HepG2 (cell line): ENCODE results near the gene HDHD3. TPM values are rescaled to one million over a fixed set of nuclear protein-coding genes. Genes with fewer than 3 reads are reported as not detected.

Experiments used
- BCLAF1 ChIP-seq: fragments of 450-650 bp; IDR thresholded peaks from 2 replicates; pipeline ENCODE4 v1.6.1; 2017; ENCODE audit warnings: mild to moderate bottlenecking
- BRD4 ChIP-seq: sonication (generic); formaldehyde crosslinking; IDR thresholded peaks from 2 replicates; pipeline ENCODE4 v1.4.0; 2020; ENCODE audit warnings: missing genetic modification reagents
- CEBPZ ChIP-seq: IDR thresholded peaks from 2 replicates; pipeline ENCODE4 v1.6.1; 2012; ENCODE audit warnings: low read length, improper control_type of control experiment
- FLYWCH1 ChIP-seq: sonication (generic); formaldehyde crosslinking; IDR thresholded peaks from 2 replicates; pipeline ENCODE4 v1.8.1; 2023; ENCODE audit warnings: mild to moderate bottlenecking, missing genetic modification reagents
- FOXA1 ChIP-seq, 2 experiments: fragments of 450-650 bp in 1 of 2; sonication (generic) in 1 of 2; formaldehyde crosslinking in 1 of 2; IDR thresholded peaks; 2 replicates each; pipeline versions ENCODE4 v1.4.0 to v1.6.1; 2016 to 2020; ENCODE audit warnings: missing genetic modification reagents in 1 of 2
- HMG20A ChIP-seq: IDR thresholded peaks from 2 replicates; pipeline ENCODE4 v1.6.1; 2016; ENCODE audit warnings: borderline replicate concordance
- JARID2 ChIP-seq: sonication (generic); formaldehyde crosslinking; IDR thresholded peaks from 2 replicates; pipeline ENCODE4 v1.8.1; 2023; ENCODE audit warnings: missing genetic modification reagents, inconsistent platforms; ENCODE audit not compliant: insufficient replicate concordance
- JDP2 ChIP-seq: sonication (generic); formaldehyde crosslinking; IDR thresholded peaks from 2 replicates; pipeline ENCODE4 v1.8.1; 2022; ENCODE audit warnings: missing genetic modification reagents, borderline replicate concordance
- LRRFIP1 ChIP-seq: sonication (generic); formaldehyde crosslinking; conservative IDR thresholded peaks from 2 replicates; pipeline ENCODE4 v1.4.0; 2020; ENCODE audit warnings: missing genetic modification reagents
- NFATC3 ChIP-seq: sonication (generic); formaldehyde crosslinking; IDR thresholded peaks from 2 replicates; pipeline ENCODE4 v1.5.1; 2020; ENCODE audit warnings: mild to moderate bottlenecking, missing genetic modification reagents
- NFYC ChIP-seq: IDR thresholded peaks from 2 replicates; pipeline ENCODE4 v1.6.1; 2016; ENCODE audit warnings: missing genetic modification reagents, missing compliant biosample characterization
- SMAD1 ChIP-seq: sonication (generic); formaldehyde crosslinking; IDR thresholded peaks from 2 replicates; pipeline ENCODE4 v1.4.0; 2020; ENCODE audit warnings: missing genetic modification reagents, low read depth, mild to moderate bottlenecking, borderline replicate concordance
- TFDP2 ChIP-seq: sonication (generic); formaldehyde crosslinking; IDR thresholded peaks from 2 replicates; pipeline ENCODE4 v1.4.0; 2020; ENCODE audit warnings: missing genetic modification reagents
- THAP11 ChIP-seq: IDR thresholded peaks from 2 replicates; pipeline ENCODE4 v1.6.1; 2016; ENCODE audit warnings: missing biosample characterization, missing genetic modification reagents
- ZKSCAN8 ChIP-seq: IDR thresholded peaks from 2 replicates; pipeline ENCODE4 v1.6.1; 2016; ENCODE audit warnings: borderline replicate concordance, missing genetic modification reagents, missing compliant biosample characterization
- ZNF256 ChIP-seq: sonication (generic); formaldehyde crosslinking; conservative IDR thresholded peaks from 2 replicates; pipeline ENCODE4 v1.4.0; 2020; ENCODE audit warnings: missing genetic modification reagents
- ZNF282 ChIP-seq: fragments of 450-650 bp; IDR thresholded peaks from 2 replicates; pipeline ENCODE4 v1.6.1; 2018; ENCODE audit not compliant: partially characterized antibody
- ZNF350 ChIP-seq: sonication (generic); formaldehyde crosslinking; IDR thresholded peaks from 2 replicates; pipeline ENCODE4 v1.4.0; 2020; ENCODE audit warnings: mild to moderate bottlenecking, low read depth, missing genetic modification reagents, borderline replicate concordance
- ZNF572 ChIP-seq: sonication (generic); formaldehyde crosslinking; IDR thresholded peaks from 2 replicates; pipeline ENCODE4 v1.5.1; 2020; ENCODE audit warnings: mild to moderate bottlenecking, missing genetic modification reagents
- ZSCAN12 ChIP-seq: sonication (generic); formaldehyde crosslinking; IDR thresholded peaks from 2 replicates; pipeline ENCODE4 v1.9.0; 2021; ENCODE audit warnings: mild to moderate bottlenecking, missing genetic modification reagents
- polyA plus RNA-seq, 8 experiments: library from polyadenylated mRNA; depleted of rRNA in 3 of 8; stranded (reverse) in 7 of 8; unstranded in 1 of 8; fragments of >200 nt; fragmentation: Illumina TruSeq in 4 of 8; extraction: Trizol in 4 of 8; gene quantifications; 2 replicates each; pipeline versions ENCODE4 v1.2.1 to v1.2.3, GENCODE V29; 2011 to 2016; ENCODE audit warnings: low read depth in 4 of 8, missing spikeins in 1 of 8, mixed read lengths in 1 of 8; ENCODE audit not compliant: insufficient read depth in 1 of 8
- total RNA-seq, 5 experiments: library from RNA; depleted of rRNA; stranded (reverse); fragments of >200 nt; fragmentation: Illumina TruSeq; extraction: Trizol; gene quantifications; 2 replicates each; pipeline ENCODE4 v1.2.3, GENCODE V29; 2016; ENCODE audit warnings: low read depth in 1 of 5

The HDHD3 gene
- total and polyA plus RNA-seq, 2 of the 13 experiments (the other 11 are each of a cell fraction or from before 2014, with no cell fraction given): 23.1 to 38.5 TPM

- TF ChIP-seq TFDP2 (peak; percentile 37; the same call in 1 of the 2 replicates), ZNF256 (CRISPR knock-in tag) (no peak; the same call in 1 of the 2 replicates), NFATC3 (CRISPR knock-in tag) (no peak), ZNF350 (CRISPR knock-in tag) (peak; percentile 91), SMAD1 (CRISPR knock-in tag) (0 out of 2 replicates have a peak, but pooled peaks have one; percentile 73), JDP2 (CRISPR knock-in tag) (no peak), FLYWCH1 (CRISPR knock-in tag) (no peak), JARID2 (CRISPR knock-in tag) (peak; percentile 35), BRD4 (CRISPR knock-in tag) (peak; percentile 71; the same call in 1 of the 2 replicates), ZKSCAN8 (peak; percentile 54; the same call in 1 of the 2 replicates), FOXA1 (IDR thresholded peaks at IDR 0.05) (no peak), FOXA1 (CRISPR knock-in tag; IDR thresholded peaks at IDR 0.05) (no peak), NFYC (peak; percentile 78), THAP11 (peak; percentile 81), LRRFIP1 (CRISPR knock-in tag) (no peak), ZNF572 (CRISPR knock-in tag) (no peak), HMG20A (no peak), BCLAF1 (no peak), ZNF282 (no peak), CEBPZ (no peak), ZSCAN12 (no peak)
Measured at GRCh38 chr9:113401027-113401792, 24.4 kb upstream of the HDHD3 start, which contains the start of gene ALAD (continued).
